ENCODE measurements around the gene GSKIP.

Gene GSKIP

GRCh38 chr14:96422992-96423391 is 59.7 kb downstream of the GSKIP start:
- DNase-seq: no peak

GRCh38 chr14:96423446-96424108 is 60.3 kb downstream of the GSKIP start:
- DNase-seq: no peak

DNA sequence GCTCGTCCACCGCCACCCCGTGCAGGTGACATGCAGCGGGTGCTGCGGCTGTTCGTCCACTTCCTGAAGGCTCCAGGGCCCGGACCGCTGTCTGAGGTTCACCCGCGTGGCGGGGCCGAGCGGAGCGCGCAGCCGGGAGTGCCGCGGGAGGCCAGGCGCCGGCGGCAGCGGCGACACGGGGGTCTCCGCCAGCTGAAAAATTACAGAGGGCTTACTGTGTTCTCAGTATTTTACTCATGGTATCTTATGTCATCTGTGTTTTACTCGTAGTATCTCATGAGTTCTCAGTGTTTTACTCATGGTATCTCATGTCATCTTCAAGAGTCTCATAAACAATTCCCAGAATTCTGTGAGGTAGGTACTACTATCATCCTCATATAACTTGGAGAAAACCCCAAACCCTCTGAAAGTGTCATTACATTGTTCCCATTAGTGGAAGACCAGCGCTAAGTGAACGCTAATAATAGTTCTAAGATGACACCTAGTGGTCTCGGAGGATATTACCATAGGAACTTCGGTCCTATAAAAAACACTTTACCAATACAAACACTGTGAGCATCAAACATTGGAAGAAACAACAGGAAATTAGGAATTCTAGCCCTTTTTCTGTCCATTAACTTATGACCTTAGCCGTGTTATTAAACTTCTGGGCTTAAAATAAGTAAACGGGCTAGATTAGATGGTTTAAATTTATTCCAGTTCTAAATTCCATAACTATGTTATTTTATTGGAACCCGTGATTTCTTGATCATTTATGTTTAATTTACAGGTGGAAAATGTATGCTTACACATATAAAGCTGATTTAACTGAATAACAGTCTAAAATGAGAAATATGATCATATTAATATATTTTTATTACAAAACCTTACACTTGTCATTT is 61.0 kb downstream of the GSKIP start:
- DNase-seq: peak; percentile 25

DNA sequence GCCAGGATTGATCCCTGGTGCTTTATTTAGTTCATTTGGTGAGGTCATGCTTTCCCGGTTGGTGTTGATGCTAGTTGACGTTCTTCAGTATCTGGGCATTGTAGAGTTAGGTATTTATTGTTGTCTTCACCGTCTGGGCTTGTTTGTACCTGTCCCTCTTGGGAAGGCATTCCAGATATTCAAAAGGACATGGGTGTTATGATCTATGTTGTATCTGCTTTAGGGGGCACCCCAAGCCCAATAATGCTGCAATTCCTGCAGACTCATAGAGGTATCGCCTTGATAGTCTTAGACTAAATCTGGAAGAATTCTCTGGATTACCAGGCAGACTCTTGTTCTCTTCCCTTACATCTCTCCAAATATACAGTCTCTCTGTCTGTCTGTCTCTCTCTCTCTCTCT is 70.7 kb downstream of the GSKIP start:
- no peak for DNase-seq

All from activated naive CD4-positive, alpha-beta T cell treated with Interleukin-2 at 50 U/mL for 16 hours (primary cell).